ENCODE data around the gene BAIAP2L1.
A peak's percentile ranks its signal among the peaks of the same experiment; 100 is the strongest.

The BAIAP2L1 gene

DNA sequence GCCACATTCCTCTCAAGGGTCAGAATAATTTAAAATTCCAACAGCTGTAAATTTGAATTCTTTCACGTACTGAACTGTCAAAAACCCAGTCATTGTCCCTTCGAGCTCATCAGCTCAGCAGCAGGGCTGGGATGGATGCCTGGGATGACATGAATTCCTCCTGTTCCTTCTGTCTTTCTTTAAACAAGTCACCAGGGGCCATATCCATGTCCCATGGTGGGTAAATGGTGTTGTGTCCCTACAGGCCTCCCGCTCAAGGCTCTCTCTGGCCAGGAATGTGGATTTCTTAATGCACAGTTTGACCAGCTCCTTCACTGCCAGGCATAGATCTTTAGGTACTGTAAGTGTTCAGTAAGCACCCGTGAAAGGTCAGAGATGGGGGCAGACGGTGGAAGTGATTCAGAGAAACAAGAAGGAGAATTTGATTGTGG, 135.0 kb downstream of the BAIAP2L1 start:
- no peak for DNase-seq

DNA sequence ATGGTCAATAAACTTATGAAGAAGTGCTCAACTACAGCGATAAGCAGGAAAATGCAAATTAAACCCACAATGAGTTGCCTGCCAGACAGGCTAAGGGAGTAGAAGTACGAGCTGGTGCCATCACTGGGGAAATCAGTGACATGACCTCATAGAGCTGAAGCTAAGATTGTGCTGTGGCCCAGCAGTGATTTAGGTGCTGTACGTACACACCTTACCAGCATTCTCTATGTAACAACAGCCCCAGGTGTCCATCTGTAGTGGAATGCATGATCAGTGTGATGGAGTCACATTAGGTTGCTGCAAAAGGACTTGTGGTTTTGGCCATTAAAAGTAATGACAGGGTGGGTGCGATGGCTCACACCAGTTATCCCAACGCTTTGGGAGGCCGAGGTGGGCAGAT, 143.2 kb downstream of the BAIAP2L1 start:
- no peak for DNase-seq

DNA sequence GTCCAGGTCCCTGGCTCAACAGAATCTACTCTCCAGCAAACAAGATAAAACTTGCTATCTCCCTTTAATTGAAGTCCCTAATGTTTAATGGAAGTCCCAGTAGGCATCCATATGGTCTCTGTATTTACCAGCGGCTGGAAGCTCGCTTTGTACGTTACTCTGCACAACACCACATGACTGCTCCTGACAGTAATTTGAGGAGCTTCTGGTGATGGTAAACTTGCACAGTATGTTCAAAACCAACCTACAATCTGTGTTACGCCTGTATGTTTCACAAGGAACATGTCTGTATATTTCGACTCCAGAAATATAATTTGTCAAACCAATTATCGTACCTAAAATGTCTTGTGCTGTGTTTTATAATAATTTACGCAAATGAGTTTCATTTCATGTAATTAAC, 144.5 kb downstream of the BAIAP2L1 start:
- DNase-seq, result no peak

DNA sequence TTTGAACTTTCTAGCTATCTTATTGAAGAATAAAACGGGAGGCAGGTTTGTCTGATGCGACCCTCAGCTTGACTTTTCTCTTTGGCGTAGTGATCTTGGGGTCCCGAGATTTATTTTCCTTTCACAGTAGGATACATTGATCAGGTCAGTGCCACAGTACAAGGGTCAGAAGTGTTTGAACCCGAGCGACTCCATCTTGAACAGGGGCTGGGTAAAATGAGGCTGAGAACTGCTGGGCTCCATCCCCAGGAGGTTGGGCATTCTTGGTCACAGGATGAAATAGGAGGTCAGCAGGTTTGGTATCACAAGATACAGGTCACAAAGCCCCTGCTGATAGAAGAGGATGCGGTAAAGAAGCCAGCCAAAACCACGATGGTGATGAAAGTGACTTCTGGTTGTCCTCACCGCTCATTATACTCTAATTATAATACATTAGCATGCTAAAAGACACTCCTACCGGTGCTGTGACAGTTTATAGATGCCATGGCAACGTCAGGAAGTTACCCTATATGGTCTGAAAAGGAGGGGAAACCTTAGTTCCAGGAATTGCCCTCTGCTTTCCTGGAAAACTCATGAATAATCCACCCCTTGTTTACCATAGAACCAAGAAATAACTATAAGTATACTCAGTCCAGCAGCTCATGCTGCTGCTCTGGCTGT, 145.8 kb downstream of the BAIAP2L1 start:
- no peak for DNase-seq

DNA sequence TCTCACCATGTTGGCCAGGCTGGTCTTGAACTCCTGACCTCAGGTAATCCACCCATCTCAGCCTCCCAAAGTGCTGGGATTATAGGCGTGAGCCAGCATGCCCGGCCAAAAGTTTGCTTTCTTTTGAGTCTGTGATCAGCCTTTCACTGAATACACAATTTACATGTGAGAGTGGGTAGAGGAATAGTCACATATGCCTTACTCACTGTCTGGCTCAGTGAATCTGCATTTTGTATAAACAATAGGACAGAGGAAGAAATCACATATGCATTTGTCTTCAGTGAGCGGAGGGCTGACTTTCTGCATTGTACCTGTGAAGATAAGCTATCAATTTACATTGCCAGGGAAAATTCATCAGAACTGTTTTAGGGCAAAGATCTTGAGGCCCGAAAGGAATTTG, 146.4 kb downstream of the BAIAP2L1 start:
- DNase-seq, result no peak

DNA sequence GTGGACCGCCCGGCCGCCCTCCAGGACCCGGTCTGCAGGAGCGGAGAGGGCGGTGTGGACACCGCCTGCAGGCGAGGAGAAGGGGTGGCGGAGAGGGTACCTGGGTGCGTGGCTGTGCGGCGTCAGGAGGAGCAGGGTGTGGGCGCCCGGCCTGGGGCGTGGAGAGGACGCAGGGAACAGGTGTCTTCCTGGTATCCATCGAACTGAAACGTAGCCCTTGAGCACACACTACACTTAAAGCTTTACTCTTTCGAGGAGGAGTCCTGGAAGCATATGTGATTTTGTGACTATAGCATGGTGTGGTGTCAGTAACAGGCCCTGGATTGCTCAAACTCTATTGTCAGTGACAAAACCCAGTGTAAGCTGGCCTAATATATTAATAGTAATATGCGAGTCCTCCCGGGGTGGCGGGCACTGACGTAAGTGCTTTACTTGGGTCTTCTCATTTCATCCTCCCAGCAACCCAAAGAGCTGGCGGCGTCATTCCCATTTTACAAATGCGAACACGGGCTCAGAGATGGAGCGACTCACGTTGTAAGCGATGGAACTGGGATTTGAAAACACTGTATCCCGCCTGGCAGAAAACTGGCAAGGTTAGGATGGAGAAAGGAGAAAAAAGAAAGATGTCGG, 148.3 kb downstream of the BAIAP2L1 start:
- no peak for DNase-seq

DNA sequence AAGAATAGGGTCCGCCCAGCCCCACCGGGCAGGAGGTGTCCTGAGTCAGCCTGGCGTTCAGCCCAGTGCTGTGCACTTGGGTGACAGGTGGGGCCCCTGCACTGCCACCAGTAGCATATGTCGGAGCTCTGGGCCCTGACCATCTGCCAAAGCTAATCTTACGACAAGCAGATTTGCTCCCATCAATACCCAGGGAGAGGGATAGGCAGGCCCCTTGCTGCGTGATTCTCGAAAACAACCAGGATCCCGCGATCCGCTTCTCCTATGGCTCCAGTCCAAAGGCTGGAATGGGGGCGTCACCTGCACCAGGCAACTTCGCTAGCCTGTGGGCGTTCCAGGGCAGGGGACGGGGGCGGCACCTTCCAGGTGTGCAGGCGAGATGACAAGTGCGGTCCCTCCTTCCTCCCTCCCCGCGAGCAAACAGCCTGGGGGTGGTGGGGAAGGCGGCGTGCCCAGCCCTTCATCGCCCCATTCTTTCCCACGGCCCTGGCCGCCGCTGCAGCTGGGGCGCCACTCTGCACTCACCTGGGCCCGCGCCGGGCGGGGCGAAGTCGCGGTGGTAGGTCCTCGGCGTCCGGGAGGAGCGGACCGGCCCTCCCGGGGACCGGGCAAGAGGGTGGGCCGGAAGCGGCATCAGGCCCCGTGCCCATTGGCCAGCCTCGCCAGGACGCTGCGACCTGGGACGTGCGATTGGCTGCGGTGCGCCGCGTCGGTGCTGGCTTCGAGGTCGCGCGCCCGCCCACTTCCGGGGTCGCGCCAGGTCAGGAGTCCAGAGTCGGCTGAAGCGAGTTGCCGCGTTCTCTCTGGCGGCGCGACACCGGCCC, 149.1 kb downstream of the BAIAP2L1 start, which contains the start of gene TECPR1:
TECPR1 (minus strand) TSS at position 632 of the 824 bp plus-strand sequence. CDS start 6,086 bp downstream, outside the sequence.
- peak; percentile 95 for DNase-seq

DNA sequence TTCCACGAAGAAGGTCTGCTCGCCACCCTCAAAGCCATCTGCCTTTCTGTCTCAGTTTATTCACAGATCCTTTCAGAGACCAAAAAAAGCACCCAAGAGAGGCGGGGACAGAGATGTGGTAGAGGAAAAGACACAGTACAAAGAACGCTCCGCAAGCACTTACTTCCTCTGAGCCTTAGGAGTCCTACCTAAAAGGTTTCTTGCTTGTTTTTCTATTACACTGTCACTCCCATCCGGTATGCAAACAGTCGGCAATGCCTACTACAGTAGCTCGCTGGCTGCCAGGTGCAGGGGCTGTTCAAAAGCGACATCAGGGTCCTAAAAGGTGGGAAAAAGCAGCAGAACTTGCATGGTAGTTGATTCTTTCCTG, 149.7 kb downstream of the BAIAP2L1 start:
- no peak for DNase-seq

DNA sequence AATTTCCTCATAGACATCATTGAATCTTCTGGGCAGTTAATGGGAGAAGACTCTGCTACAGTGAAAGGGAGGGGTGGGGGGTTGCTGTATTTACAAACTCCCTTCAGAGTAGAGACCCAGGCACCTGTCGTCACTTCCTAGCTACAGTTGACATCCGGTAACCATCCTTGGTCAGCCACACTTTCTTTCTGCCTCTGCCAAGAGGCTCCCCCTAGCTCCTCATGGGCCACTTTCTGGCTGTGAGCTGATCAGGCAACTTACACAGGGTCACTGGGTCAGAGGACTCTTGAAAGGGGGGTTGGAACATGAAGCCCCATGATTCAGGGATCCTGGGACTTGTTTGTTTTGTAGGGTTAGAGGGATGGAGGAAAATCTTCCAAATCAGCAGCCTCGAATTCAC, 150.1 kb downstream of the BAIAP2L1 start:
- DNase-seq, result no peak

DNA sequence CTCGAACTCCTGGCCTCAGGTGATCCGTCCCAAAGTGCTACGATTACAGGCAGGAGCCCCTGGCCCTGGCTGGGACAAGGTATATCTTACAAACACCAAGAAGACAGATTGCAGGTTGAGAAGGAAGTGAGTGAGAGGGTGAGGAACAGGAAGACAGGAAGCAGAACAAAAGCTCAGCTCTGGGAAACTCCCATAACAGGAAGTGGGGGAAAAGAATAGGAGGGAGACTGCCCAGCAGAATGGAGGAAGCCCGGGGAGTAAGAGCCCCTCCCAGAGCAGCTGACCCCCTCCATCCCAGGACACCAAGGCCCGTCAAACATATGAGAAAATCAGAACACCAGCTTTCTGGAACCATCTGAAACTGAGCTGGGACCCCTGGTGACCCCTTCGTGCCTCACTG, 151.8 kb downstream of the BAIAP2L1 start:
- DNase-seq, result no peak

DNA sequence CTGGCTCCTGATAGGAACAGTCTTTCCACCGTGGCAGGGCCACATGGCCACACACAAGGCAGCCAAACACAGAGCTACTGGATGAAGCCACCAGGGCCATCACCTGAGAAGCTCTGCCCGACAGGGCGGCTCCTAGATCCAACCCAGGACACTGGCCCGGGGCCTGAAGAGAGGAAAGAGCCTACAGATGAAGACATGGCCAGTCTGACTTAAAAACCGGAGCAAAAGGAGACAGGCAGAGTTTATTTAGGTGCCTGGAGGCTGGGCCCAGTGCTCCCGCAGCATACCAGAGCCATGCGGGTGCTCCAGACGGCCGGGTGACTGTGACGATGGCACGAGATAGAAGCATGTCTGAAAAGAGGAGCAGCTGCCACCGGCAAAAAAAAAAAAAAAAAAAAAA, 152.7 kb downstream of the BAIAP2L1 start:
- no peak for DNase-seq

DNA sequence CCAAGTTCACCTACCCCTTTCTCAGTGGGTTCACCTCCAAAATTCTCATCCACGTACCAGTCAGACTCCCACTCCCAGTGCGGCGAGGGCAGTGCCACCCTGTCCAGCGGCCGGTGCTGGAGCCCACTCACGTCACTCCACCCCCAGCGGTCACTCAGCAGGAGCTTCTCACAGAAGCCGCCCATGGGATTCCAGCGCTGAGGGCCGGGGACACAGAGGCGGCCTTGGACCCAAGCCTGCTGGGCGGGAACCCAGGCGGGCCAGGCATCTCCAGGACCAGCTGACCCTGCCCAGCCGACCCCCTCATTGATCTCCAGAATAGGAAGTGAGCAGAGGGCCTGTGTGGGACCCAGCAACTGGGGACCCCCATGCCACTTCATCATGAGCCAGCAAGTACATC, 156.0 kb downstream of the BAIAP2L1 start:
- DNase-seq, result no peak

DNA sequence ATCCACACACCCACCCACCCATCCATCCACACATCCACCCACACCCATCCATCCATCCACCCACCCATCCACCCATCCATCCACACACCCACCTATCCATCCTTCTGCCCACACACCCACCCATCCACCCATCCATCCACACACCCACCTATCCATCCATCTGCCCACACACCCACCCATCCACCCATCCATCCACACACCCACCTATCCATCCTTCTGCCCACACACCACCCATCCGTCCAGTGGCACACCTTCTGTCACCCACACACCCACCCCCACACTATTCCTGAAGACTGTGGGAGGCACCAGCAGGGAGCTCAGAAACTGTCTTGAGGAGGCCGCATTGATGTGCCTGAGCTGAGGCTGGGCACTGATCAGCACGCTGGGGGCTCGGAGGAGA, 158.0 kb downstream of the BAIAP2L1 start:
- no peak for DNase-seq

DNA sequence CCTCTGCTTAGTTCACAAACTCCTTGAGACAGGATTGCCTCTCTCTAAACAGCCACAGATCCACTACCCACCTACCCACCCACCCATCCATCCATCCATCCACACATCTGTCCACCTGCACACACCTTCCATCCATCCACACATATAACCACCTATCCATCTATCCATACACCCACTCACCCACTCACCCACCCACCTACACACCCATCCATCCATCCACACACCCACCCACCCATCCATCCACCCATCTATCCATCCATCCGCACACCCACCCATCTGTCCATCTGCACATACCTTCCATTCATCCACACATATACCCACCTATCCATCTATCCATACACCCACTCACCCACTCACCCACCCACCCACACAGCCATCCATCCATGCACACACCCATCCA, 158.5 kb downstream of the BAIAP2L1 start:
- no peak for DNase-seq

DNA sequence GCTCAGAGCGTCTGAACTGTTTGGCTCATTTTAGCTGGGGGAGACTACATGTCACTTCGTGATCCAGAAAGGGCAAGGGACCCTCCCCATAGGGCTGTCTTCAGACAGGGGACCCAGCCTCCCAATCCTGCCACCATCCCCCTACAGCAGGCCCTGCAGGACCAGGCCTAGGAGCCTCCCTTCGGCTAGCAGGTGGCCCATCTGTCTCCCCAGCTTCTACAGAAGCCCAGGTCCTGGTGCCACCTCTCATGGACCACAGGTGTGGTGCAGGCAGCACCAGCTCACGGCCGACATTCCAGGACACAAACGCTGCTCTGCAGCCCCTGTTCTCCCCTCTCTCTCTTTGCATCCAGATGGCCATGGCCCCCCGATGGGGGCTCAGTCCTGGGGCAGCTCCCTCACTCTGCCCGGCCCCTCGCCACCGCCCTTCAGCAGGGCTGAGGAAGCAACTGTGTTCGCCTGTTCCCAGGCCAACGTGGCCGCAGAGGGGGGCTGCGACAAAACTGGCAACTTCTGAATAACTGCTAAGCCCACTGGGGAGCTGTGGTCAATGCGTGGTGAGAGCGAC, 159.1 kb downstream of the BAIAP2L1 start:
- no peak for DNase-seq

Measured in femur (tissue), 1 donor.